ENCODE measurements around the gene KDM1B.
A peak's percentile ranks its signal among the peaks of the same experiment; 100 is the strongest.

KDM1B gene

GRCh38 chr6:18118330-18118729 is 36.9 kb upstream of the KDM1B start:
- H3K4me1 Mint-ChIP-seq = peaks cover 4% of the 10 kb centered on the region

GRCh38 chr6:18119236-18119635 is 36.0 kb upstream of the KDM1B start:
- H3K4me1 Mint-ChIP-seq = peaks cover 4% of the 10 kb centered on the region
- no peaks in the 10 kb centered on the region for H3K36me3 Mint-ChIP-seq (ENCODE audit: low read depth)
- DNase-seq = no peak
- H3K27ac Mint-ChIP-seq = no peak overlapping the region
- peaks cover 55% of the 10 kb centered on the region for H3K27me3 Mint-ChIP-seq (ENCODE audit: low read depth, poor library complexity)
- no peaks in the 10 kb centered on the region for H3K9me3 Mint-ChIP-seq
- TF ChIP-seq CTCF (IDR thresholded peaks at IDR 0.05) = no peak
- no peak overlapping the region for H3K4me3 Mint-ChIP-seq

More at GRCh38 chr6:18118330-18118729, 36.9 kb upstream of the KDM1B start:
- peaks cover 50% of the 10 kb centered on the region for H3K27me3 Mint-ChIP-seq (ENCODE audit: low read depth, poor library complexity)
- no peaks in the 10 kb centered on the region for H3K36me3 Mint-ChIP-seq (ENCODE audit: low read depth)
- no peak overlapping the region for H3K4me3 Mint-ChIP-seq
- no peak overlapping the region for H3K27ac Mint-ChIP-seq
- DNase-seq = no peak
- H3K9me3 Mint-ChIP-seq = no peaks in the 10 kb centered on the region
- no peak for TF ChIP-seq CTCF (IDR thresholded peaks at IDR 0.05)

GRCh38 chr6:18121580-18122127 is 33.6 kb upstream of the KDM1B start:
- H3K4me3 Mint-ChIP-seq = peak overlapping the region; percentile 25
- H3K36me3 Mint-ChIP-seq (ENCODE audit: low read depth) = no peaks in the 10 kb centered on the region
- H3K9me3 Mint-ChIP-seq = no peaks in the 10 kb centered on the region
- peaks cover 63% of the 10 kb centered on the region for H3K27me3 Mint-ChIP-seq (ENCODE audit: low read depth, poor library complexity)
- H3K4me1 Mint-ChIP-seq = peaks cover 4% of the 10 kb centered on the region
- DNase-seq = peak; percentile 12
- no peak overlapping the region for H3K27ac Mint-ChIP-seq
- TF ChIP-seq CTCF (IDR thresholded peaks at IDR 0.05) = no peak

GRCh38 chr6:18122128-18123093 is 32.8 kb upstream of the KDM1B start, which contains the start of gene NHLRC1:
NHLRC1 (minus strand) TSS chr6:18122677; CDS start chr6:18122606, 71 bp downstream.
- Mint-ChIP-seq H3K27me3 (ENCODE audit: low read depth, poor library complexity) (peaks cover 60% of the 10 kb centered on the region), H3K27ac (no peak within 1 kb of the TSS), H3K36me3 (ENCODE audit: low read depth) (no peaks in the 10 kb centered on the region), H3K4me3 (peak within 1 kb of the TSS; percentile 76), H3K4me1 (peaks cover 4% of the 10 kb centered on the region), H3K9me3 (no peaks in the 10 kb centered on the region)
- TF ChIP-seq CTCF (IDR thresholded peaks at IDR 0.05) = peak; percentile 72
- DNase-seq = peak; percentile 87

- H3K27ac Mint-ChIP-seq = no peak overlapping the region
- no peaks in the 10 kb centered on the region for H3K36me3 Mint-ChIP-seq (ENCODE audit: low read depth)
- peaks cover 44% of the 10 kb centered on the region for H3K27me3 Mint-ChIP-seq (ENCODE audit: low read depth, poor library complexity)
- no peak for DNase-seq
- no peaks in the 10 kb centered on the region for H3K9me3 Mint-ChIP-seq
- no peak overlapping the region for H3K4me3 Mint-ChIP-seq
- no peak for TF ChIP-seq CTCF (IDR thresholded peaks at IDR 0.05)
- peaks cover 4% of the 10 kb centered on the region for H3K4me1 Mint-ChIP-seq
These were observed 29.1 kb upstream of the KDM1B start for GRCh38 chr6:18126121-18126520.

Measured in nephron progenitor cell (in vitro differentiated cells).